A673 (cell line): ENCODE results near the gene ZNF554.

Experiments used
- EZH2 ChIP-seq: fragments of 200-600 bp; sonication (generic); IDR thresholded peaks from 2 replicates; pipeline ENCODE4 v1.6.1; 2017; ENCODE audit warnings: borderline replicate concordance, low read depth, mild to moderate bottlenecking, mixed read lengths, antibody characterized with exemption, low read length; ENCODE audit not compliant: poor library complexity, severe bottlenecking
- TF ChIP-seq, protein P1 (sequence below): fragments of 300-800, 200-600 bp; sonication (generic); conservative IDR thresholded peaks from 2 replicates; pipeline ENCODE4 v1.5.1; 2017; ENCODE audit warnings: low read depth, mild to moderate bottlenecking, antibody characterized with exemption, low read length, moderate library complexity, mixed read lengths

DNA sequence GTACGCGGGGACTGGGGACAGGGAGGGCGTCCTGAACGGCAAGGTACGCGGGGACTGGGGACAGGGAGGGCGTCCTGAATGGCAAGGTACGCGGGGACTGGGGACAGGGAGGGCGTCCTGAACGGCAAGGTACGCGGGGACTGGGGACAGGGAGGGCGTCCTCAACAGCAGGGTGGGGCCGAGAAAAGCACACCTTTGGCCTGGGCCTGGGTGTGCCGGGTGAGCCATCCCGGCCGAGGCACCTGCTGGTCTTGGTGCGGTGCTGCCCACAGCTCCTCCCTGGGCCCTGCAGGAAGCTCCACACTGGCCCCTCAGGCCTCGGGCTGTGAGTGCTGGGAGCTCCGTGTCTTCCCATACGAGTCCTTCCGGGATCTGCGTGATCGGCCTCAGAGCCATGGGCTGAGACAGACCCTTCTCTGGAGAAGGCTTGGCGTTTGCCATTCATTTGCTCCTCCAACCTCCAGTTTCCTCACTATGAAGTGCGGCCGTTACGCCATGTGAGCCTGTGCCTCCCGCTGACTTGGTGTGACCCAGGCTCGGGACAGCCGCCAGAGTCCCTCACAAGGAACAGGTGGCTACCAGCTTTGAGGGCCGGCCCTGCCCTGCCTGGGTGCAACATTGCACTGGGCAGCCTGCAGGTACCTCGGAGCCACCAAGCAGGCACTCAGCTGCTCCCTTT, 7.8 kb upstream of the ZNF554 start:
- TF ChIP-seq, protein P1, sequence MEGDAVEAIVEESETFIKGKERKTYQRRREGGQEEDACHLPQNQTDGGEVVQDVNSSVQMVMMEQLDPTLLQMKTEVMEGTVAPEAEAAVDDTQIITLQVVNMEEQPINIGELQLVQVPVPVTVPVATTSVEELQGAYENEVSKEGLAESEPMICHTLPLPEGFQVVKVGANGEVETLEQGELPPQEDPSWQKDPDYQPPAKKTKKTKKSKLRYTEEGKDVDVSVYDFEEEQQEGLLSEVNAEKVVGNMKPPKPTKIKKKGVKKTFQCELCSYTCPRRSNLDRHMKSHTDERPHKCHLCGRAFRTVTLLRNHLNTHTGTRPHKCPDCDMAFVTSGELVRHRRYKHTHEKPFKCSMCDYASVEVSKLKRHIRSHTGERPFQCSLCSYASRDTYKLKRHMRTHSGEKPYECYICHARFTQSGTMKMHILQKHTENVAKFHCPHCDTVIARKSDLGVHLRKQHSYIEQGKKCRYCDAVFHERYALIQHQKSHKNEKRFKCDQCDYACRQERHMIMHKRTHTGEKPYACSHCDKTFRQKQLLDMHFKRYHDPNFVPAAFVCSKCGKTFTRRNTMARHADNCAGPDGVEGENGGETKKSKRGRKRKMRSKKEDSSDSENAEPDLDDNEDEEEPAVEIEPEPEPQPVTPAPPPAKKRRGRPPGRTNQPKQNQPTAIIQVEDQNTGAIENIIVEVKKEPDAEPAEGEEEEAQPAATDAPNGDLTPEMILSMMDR, result no peak
- TF ChIP-seq EZH2, result no peak
